MM.1S (cell line): ENCODE measurements around the gene SNX3.
A peak's percentile ranks its signal among the peaks of the same experiment; 100 is the strongest.

ENCODE experiments used
- DNase-seq: peaks from one replicate; pipeline ENCODE4 v3.0.0-alpha.2; 2015
- H2AFZ ChIP-seq: fragments of 300-600 bp; sonication (generic); 2 replicates; pipeline ENCODE4 v1.6.0; 2016; ENCODE audit warnings: antibody characterized with exemption, low read length
- H3F3A ChIP-seq: fragments of 300-600 bp; sonication (generic); 2 replicates; pipeline ENCODE4 v1.6.1; 2016; ENCODE audit warnings: mild to moderate bottlenecking, antibody characterized with exemption, low read length, moderate library complexity, mixed read lengths; ENCODE audit not compliant: insufficient read depth
- H3K27ac ChIP-seq: fragments of 300-600 bp; sonication (generic); 2 replicates; pipeline ENCODE4 v1.5.1; 2016; ENCODE audit warnings: mild to moderate bottlenecking, low read length
- H3K27me3 ChIP-seq: fragments of 300-600 bp; sonication (generic); replicated peaks from 2 replicates; pipeline ENCODE4 v1.6.0; 2016; ENCODE audit warnings: low read length; ENCODE audit not compliant: insufficient read depth
- H3K36me3 ChIP-seq: fragments of 300-600 bp; sonication (generic); replicated peaks from 2 replicates; pipeline ENCODE4 v1.6.1; 2016; ENCODE audit warnings: mild to moderate bottlenecking, low read length, mixed read lengths; ENCODE audit not compliant: insufficient read depth
- H3K4me1 ChIP-seq: fragments of 300-600 bp; sonication (generic); 2 replicates; pipeline ENCODE4 v1.6.1; 2016; ENCODE audit warnings: low read length, mixed read lengths
- H3K4me2 ChIP-seq: fragments of 300-600 bp; sonication (generic); 2 replicates; pipeline ENCODE4 v1.6.0; 2016; ENCODE audit warnings: low read depth, low read length
- H3K4me3 ChIP-seq: fragments of 300-600 bp; sonication (generic); 2 replicates; pipeline ENCODE4 v1.5.1; 2016; ENCODE audit warnings: low read length, mixed read lengths
- H3K79me2 ChIP-seq: fragments of 300-600 bp; sonication (generic); 2 replicates; pipeline ENCODE4 v1.6.1; 2016; ENCODE audit warnings: mixed run types, low read length, mixed read lengths
- H3K9ac ChIP-seq: fragments of 300-600 bp; sonication (generic); 2 replicates; pipeline ENCODE4 v1.6.1; 2016; ENCODE audit warnings: low read length, mixed read lengths
- H3K9me2 ChIP-seq: fragments of 300-600 bp; sonication (generic); replicated peaks from 2 replicates; pipeline ENCODE4 v1.6.1; 2016; ENCODE audit warnings: mild to moderate bottlenecking, low read length, mixed read lengths; ENCODE audit not compliant: insufficient read depth
- H3K9me3 ChIP-seq: fragments of 300-600 bp; sonication (generic); replicated peaks from 2 replicates; pipeline ENCODE4 v1.6.1; 2016; ENCODE audit warnings: mild to moderate bottlenecking, low read length, mixed read lengths; ENCODE audit not compliant: insufficient read depth
- H4K20me1 ChIP-seq: fragments of 300-600 bp; sonication (generic); 2 replicates; pipeline ENCODE4 v1.6.1; 2016; ENCODE audit warnings: mild to moderate bottlenecking, low read length, moderate library complexity, mixed read lengths; ENCODE audit not compliant: insufficient read depth
- CTCF ChIP-seq: fragments of 300-600 bp; sonication (generic); IDR thresholded peaks from 2 replicates; pipeline ENCODE4 v1.5.1; 2016; ENCODE audit warnings: antibody characterized with exemption, low read length, mixed read lengths
- EZH2 ChIP-seq: fragments of 300-600 bp; sonication (generic); optimal IDR thresholded peaks from 2 replicates; pipeline ENCODE3; 2017; ENCODE audit warnings: low read depth, mild to moderate bottlenecking, antibody characterized with exemption, low read length, mixed read lengths
- EZH2phosphoT487 ChIP-seq: fragments of 300-600 bp; sonication (generic); IDR thresholded peaks from 2 replicates; pipeline ENCODE4 v1.6.1; 2018; ENCODE audit warnings: antibody characterized with exemption, low read length

Gene SNX3

GRCh38 chr6:108180266-108180665 lies 80.6 kb downstream of the SNX3 start:
- Histone ChIP-seq H4K20me1 (no peaks in the 10 kb centered on the region), H3K36me3 (no peaks in the 10 kb centered on the region), H3K27me3 (0 out of 2 replicates have a peak, but pooled peaks cover 3% of the 10 kb centered on the region), H3K9me2 (no peaks in the 10 kb centered on the region), H3K4me3 (no peak overlapping the region), H3K9ac (no peak overlapping the region), H2AFZ (no peak overlapping the region), H3K79me2 (no peaks in the 10 kb centered on the region), H3K4me1 (no peaks in the 10 kb centered on the region), H3K27ac (no peak overlapping the region), H3F3A (no peaks in the 10 kb centered on the region), H3K4me2 (no peak overlapping the region), H3K9me3 (no peaks in the 10 kb centered on the region)
- no peak for DNase-seq
- TF ChIP-seq EZH2: no peak
- no peak for TF ChIP-seq EZH2phosphoT487
- no peak for TF ChIP-seq CTCF

- Histone ChIP-seq H3K36me3 (no peaks in the 10 kb centered on the region), H3K9me2 (no peaks in the 10 kb centered on the region), H3K27ac (no peak overlapping the region), H3F3A (no peaks in the 10 kb centered on the region), H4K20me1 (no peaks in the 10 kb centered on the region), H2AFZ (no peak overlapping the region), H3K27me3 (0 out of 2 replicates have a peak, but pooled peaks cover 3% of the 10 kb centered on the region), H3K79me2 (no peaks in the 10 kb centered on the region), H3K4me1 (no peaks in the 10 kb centered on the region), H3K9me3 (no peaks in the 10 kb centered on the region), H3K4me3 (no peak overlapping the region), H3K4me2 (no peak overlapping the region), H3K9ac (no peak overlapping the region)
- no peak for DNase-seq
- TF ChIP-seq EZH2phosphoT487 (no peak), CTCF (no peak), EZH2 (no peak)
These were observed 81.1 kb downstream of the SNX3 start for GRCh38 chr6:108179741-108180140.

GRCh38 chr6:108176281-108177089 lies 84.4 kb downstream of the SNX3 start:
- Histone ChIP-seq H3K4me1 (no peaks in the 10 kb centered on the region), H3K36me3 (no peaks in the 10 kb centered on the region), H3F3A (no peaks in the 10 kb centered on the region), H3K27me3 (0 out of 2 replicates have a peak, but pooled peaks cover 3% of the 10 kb centered on the region), H2AFZ (peak overlapping the region; percentile 34; the same call in 1 of the 2 replicates), H3K9me2 (no peaks in the 10 kb centered on the region), H3K9ac (no peak overlapping the region), H3K4me3 (peak overlapping the region; percentile 7; the same call in 1 of the 2 replicates), H4K20me1 (no peaks in the 10 kb centered on the region), H3K79me2 (no peaks in the 10 kb centered on the region), H3K9me3 (no peaks in the 10 kb centered on the region), H3K4me2 (peak overlapping the region; percentile 32; the same call in 1 of the 2 replicates), H3K27ac (no peak overlapping the region)
- DNase-seq: no peak
- TF ChIP-seq CTCF (no peak), EZH2phosphoT487 (no peak)
